Aorta (tissue), 5 donors: ENCODE data around the gene CHD6. TPM values are rescaled to one million over a fixed set of nuclear protein-coding genes. Genes with fewer than 3 reads are reported as not detected.

ENCODE experiments used
- ATAC-seq: fragments of 200-7000 bp; cut with Tn5 transposase; one replicate; pipeline ENCODE4 v1.9.1; 2022; ENCODE audit warnings: moderate library complexity; ENCODE audit not compliant: low FRiP score
- DNase-seq, 2 donors: peaks; one replicate each; pipeline ENCODE4 v3.0.0-alpha.2; 2020
- H3K27ac ChIP-seq, 2 donors: one replicate each; pipeline ENCODE4 v1.5.1; 2013; ENCODE audit warnings: low read length in 2 of 2, mild to moderate bottlenecking in 2 of 2, moderate library complexity in 2 of 2, control low read depth in 1 of 2, inconsistent platforms in 1 of 2, low read depth in 1 of 2
- H3K27me3 ChIP-seq, 2 donors: one replicate each; pipeline ENCODE4 v1.6.1; 2013; ENCODE audit warnings: control low read depth in 1 of 2, low read length in 1 of 2, mild to moderate bottlenecking in 1 of 2, moderate library complexity in 1 of 2; ENCODE audit not compliant: insufficient read depth in 2 of 2, control insufficient read depth in 1 of 2
- H3K36me3 ChIP-seq, 2 donors: one replicate each; pipeline ENCODE4 v1.6.1; 2013; ENCODE audit warnings: control low read depth in 1 of 2, low read length in 1 of 2, mild to moderate bottlenecking in 1 of 2; ENCODE audit not compliant: insufficient read depth in 2 of 2, control insufficient read depth in 1 of 2
- H3K4me1 ChIP-seq, 2 donors: one replicate each; pipeline ENCODE4 v1.6.1; 2013; ENCODE audit warnings: low read length in 2 of 2, control low read depth in 1 of 2, mild to moderate bottlenecking in 1 of 2, moderate library complexity in 1 of 2; ENCODE audit not compliant: insufficient read depth in 2 of 2, control insufficient read depth in 1 of 2
- H3K4me3 ChIP-seq, 2 donors: one replicate each; pipeline ENCODE4 v1.5.1; 2013; ENCODE audit warnings: low read length in 2 of 2, control low read depth in 1 of 2, mild to moderate bottlenecking in 1 of 2
- H3K9me3 ChIP-seq: one replicate; pipeline ENCODE4 v1.6.1; 2013; ENCODE audit warnings: mild to moderate bottlenecking, low read length; ENCODE audit not compliant: control insufficient read depth
- WGBS, 2 donors: extraction: QIAGEN DNeasy Blood & Tissue Kit; methylation state at CpG; one replicate each; pipeline ENCODE4 v1.1.7; 2013; 5-methylcytosine and 5-hydroxymethylcytosine counted together
- intact Hi-C, 2 donors: fragments of 100-400 bp; cut with DNase I; formaldehyde crosslinking; loops; one replicate each; pipeline versions ENCODE4 v1.14.2 to v1.15.0; 2022
- polyA plus RNA-seq, 2 donors: library from polyadenylated mRNA; stranded (reverse); fragments of 200-250 nt; gene quantifications; one replicate each; pipeline ENCODE4 v1.2.3, GENCODE V29; 2013
- total RNA-seq, 2 donors: library from RNA; stranded (reverse); fragmentation: NEBNext Ultra II Directional; extraction: Animal tissue kit (Norgen Biotek cat#: 25700); gene quantifications; one replicate each; pipeline ENCODE4 v1.2.1, GENCODE V29; 2021
- donor health status: healthy with polysubstance abuse.
- donor health status: Bipolar disorder and iron deficiency.
- donor health status: DM: no; HTN: no; CAD: no.
- donor health status: DM: no; HTN: no; CAD: no.
- donor health status: DM: yes; HTN: yes; CAD: no.

The CHD6 gene
- total and polyA plus RNA-seq, 4 donors, result 3.3 to 126 (median 69.1) TPM

DNA sequence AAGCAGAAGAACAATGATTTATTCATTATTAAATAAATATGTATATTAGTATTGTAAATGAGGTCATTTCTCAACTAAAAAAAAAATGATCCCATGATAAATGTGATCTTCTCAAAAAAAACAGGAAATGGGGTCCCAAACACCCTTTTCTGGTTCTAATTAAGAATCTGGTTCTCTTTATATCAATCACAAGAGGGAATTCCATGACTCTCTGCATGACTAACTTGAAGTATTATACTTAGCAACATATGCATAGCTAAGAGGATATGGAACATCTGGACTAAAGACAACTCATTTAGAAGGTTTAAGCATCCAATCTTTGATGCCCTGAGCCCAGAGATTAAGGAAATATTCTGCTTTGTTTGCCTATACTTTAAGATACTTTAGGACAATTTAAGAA lies 161.8 kb downstream of the CHD6 start:
- Histone ChIP-seq H3K27me3 (no peaks in the 10 kb centered on the region), H3K27ac (no peak overlapping the region), H3K9me3 (no peaks in the 10 kb centered on the region), H3K4me3 (no peak overlapping the region), H3K36me3 (peaks cover 0 to 25% of the 10 kb centered on the region in 2 donors), H3K4me1 (no peaks in the 10 kb centered on the region)
- DNase-seq, result no peak
- no peak for ATAC-seq
- intact Hi-C loops, result no loop called here

DNA sequence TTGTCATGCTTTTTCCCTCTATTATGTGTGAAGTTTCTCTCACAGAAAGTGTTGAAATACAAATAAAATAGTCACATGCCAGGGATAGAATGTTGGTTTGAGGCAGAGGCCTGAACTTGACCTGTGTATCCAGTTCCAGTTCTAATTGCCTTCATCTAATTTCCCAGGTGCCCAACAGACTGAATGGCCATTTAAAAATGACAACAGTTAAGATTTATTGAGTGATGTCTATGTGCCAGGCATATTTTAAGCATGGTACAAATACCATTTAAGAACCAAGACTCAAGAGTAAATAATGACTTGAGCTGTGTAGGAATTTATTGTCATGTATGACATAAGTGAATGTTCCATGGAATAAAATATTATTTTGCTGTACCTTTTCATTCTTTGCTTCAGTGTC lies 163.9 kb downstream of the CHD6 start:
- peaks cover 0 to 25% of the 10 kb centered on the region in 2 donors for H3K36me3 ChIP-seq
- intact Hi-C loops, result no loop called here
- H3K4me1 ChIP-seq, result no peaks in the 10 kb centered on the region
- no peak overlapping the region for H3K4me3 ChIP-seq
- DNase-seq (no peak), ATAC-seq (no peak)
- no peak overlapping the region for H3K27ac ChIP-seq
- H3K27me3 ChIP-seq, result no peaks in the 10 kb centered on the region
- H3K9me3 ChIP-seq, result no peaks in the 10 kb centered on the region

DNA sequence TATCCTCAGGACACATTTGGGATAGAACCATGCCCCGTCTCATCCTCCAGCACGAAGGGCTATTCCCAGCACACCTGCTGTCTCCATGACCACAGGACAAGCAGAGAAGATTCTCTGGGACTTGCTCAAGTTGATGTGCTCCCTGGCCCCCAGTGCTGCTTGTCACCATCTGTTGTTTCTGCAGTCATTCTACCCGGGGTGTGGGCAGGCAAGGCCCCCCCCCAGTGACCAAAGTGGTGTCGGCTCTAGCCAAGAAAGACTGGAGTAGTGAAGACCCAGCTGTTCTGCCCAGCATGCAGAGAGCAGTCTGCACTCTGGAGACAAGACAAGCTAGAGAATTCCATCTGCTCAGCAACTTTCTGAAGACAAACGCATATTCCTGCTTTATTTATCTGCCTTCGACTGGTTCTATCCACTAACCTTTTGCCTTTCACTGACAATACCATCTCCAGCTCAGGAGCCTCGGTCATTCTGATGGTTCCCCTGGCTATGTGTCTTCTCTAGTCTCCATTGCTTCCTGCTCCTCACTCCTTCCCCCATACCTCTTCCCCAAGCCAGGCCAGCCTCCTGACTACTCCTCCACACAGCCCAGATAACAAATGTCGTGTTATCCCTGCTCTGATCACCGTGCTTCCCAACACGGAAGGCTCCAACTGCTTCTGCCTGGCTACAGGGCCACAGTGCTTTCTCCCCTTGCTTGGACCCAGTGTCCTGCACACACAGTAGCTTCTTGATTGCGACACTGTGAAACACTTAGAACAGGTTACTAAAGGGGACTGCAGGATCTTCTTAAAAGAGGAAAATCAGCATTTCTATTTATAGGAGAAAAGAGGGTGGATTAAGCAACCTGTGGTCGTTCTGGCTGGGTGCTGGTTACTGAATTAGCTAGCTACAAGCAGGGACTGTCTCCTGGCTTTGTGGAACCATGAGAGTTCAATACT lies 164.9 kb downstream of the CHD6 start:
- ATAC-seq (no peak), DNase-seq (no peak)
- Histone ChIP-seq H3K36me3 (peaks cover 0 to 25% of the 10 kb centered on the region in 2 donors), H3K27me3 (no peaks in the 10 kb centered on the region), H3K27ac (no peak overlapping the region), H3K4me3 (no peak overlapping the region), H3K4me1 (no peaks in the 10 kb centered on the region), H3K9me3 (no peaks in the 10 kb centered on the region)
- intact Hi-C loops, result no loop called here
- WGBS, 2 donors, result 83 to 84% methylated on average over 12 of the region's 12 CpGs

DNA sequence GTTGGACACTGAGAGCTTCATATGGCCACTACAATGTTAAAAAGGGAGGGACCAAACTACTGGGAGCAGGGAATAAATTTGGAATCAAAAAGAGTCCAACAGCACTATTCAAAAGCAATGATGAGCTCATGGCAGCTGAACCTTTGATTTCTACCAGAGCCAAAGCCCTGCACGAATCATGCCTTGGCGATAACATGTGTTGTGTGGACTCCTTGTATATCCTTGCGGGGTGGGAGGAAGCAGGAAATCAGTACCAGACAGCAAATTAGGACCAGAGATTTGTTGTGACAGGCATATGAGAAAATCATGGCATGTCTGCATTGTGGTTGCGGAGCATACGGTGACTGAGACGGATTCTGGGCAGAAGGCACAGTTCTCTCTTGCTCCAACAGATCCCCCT lies 166.0 kb downstream of the CHD6 start:
- no peak overlapping the region for H3K27ac ChIP-seq
- intact Hi-C loops, result no loop called here
- H3K4me1 ChIP-seq, result no peaks in the 10 kb centered on the region
- peaks cover 3 to 24% of the 10 kb centered on the region in 2 donors for H3K36me3 ChIP-seq
- 93 to 95% methylated on average over 6 of the region's 6 CpGs for WGBS, 2 donors
- ATAC-seq (no peak), DNase-seq (no peak)
- no peaks in the 10 kb centered on the region for H3K9me3 ChIP-seq
- H3K27me3 ChIP-seq, result no peaks in the 10 kb centered on the region
- no peak overlapping the region for H3K4me3 ChIP-seq

DNA sequence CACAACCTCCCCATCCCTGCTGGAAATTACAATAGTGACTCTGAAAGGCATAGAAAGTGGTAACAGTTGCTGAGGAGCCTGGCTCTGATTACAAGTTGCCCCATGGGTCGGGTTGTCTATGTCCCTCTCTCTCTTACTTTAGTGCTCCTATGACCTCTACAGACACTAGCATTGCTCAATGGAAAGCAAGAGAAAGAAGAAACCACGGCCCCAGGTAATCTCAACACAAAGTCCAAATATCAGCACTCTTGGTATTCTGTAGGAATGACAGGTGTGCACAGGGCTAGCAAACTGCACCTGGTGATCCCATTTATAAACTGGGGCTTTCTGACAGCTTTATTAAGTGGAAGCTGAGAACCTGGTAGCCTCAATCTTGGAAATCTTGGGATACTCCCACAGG lies 171.2 kb downstream of the CHD6 start:
- Histone ChIP-seq H3K36me3 (peaks cover 15 to 22% of the 10 kb centered on the region in 2 donors), H3K4me3 (no peak overlapping the region), H3K27me3 (no peaks in the 10 kb centered on the region), H3K27ac (no peak overlapping the region), H3K9me3 (no peaks in the 10 kb centered on the region), H3K4me1 (no peaks in the 10 kb centered on the region)
- WGBS, 2 donors, result 91 to 97% methylated on average over 2 of the region's 2 CpGs
- ATAC-seq (no peak), DNase-seq (no peak)
- intact Hi-C loops, result no loop called here

DNA sequence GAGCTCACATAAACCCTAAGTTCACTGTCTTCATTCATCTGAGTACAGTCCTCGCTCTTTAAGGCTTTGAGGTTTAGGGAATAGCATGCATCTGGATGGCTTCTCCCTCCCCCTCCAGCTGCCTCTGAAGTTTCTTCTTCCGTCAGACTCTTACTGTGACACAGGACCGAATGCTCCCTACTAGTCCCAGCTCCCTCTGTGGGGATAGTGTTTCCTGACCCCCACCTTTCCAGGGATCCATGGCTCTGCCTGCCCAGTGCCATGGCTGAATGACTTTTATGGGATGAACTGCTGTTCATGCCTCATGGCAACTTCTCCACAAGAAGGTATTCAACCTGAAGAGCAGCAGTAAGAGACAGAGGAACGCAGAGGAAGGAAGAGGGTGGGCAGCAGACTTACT lies 171.7 kb downstream of the CHD6 start:
- Histone ChIP-seq H3K9me3 (no peaks in the 10 kb centered on the region), H3K36me3 (peaks cover 15 to 17% of the 10 kb centered on the region in 2 donors), H3K27me3 (no peaks in the 10 kb centered on the region), H3K4me3 (no peak overlapping the region), H3K27ac (no peak overlapping the region), H3K4me1 (no peaks in the 10 kb centered on the region)
- DNase-seq (no peak), ATAC-seq (no peak)
- WGBS, 2 donors, result 88 to 94% methylated on average over 4 of the region's 4 CpGs
- intact Hi-C loops, result no loop called here

DNA sequence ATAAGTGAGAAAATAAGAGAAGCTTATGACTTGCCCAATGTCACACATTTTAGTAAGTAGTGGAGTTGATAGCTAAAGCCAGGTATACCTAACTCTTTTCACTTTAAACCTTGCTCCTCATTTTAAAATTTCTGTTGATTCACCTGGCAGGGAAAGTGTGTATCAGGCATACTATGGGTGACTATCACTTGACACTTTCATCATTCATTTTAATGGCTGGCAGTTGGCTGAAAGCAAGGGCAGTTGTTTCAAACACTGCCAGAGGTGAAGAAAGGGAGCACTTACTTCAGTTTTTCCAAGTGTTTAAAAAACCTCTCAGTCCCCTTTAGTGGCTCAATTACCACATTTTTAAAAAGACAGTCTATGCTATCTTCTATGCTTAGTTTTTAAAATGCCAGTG lies 173.4 kb downstream of the CHD6 start:
- H3K27ac ChIP-seq, result no peak overlapping the region
- no peak for ATAC-seq
- no peak overlapping the region for H3K4me3 ChIP-seq
- peaks cover 19 to 23% of the 10 kb centered on the region in 2 donors for H3K36me3 ChIP-seq
- no peaks in the 10 kb centered on the region for H3K9me3 ChIP-seq
- intact Hi-C loops, result no loop called here
- no peak for DNase-seq
- H3K27me3 ChIP-seq, result no peaks in the 10 kb centered on the region
- no peaks in the 10 kb centered on the region for H3K4me1 ChIP-seq

DNA sequence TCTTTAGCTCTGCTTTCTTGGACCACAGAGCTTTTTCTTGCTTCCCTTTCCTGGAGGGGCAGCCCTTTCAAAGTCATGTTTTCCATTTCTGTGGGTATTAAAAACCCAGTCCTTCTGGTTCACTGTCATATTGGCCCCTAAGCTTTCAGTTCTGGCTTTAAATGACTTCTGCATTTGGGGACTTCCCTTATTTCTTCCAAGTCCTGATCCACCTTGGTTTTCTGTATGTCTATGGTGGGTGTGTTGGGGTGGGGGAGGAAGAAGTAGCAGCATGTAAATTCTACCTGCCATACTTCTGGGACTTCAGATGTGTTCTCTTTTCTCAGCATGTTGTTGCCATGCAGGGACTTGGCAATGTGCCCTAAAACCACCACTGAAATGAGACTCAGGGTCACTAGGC lies 174.5 kb downstream of the CHD6 start:
- no peak for DNase-seq
- Histone ChIP-seq H3K4me3 (no peak overlapping the region), H3K36me3 (peaks cover 19 to 27% of the 10 kb centered on the region in 2 donors), H3K9me3 (no peaks in the 10 kb centered on the region), H3K4me1 (no peaks in the 10 kb centered on the region), H3K27me3 (no peaks in the 10 kb centered on the region), H3K27ac (no peak overlapping the region)
- intact Hi-C loops, result no loop called here
- no peak for ATAC-seq

DNA sequence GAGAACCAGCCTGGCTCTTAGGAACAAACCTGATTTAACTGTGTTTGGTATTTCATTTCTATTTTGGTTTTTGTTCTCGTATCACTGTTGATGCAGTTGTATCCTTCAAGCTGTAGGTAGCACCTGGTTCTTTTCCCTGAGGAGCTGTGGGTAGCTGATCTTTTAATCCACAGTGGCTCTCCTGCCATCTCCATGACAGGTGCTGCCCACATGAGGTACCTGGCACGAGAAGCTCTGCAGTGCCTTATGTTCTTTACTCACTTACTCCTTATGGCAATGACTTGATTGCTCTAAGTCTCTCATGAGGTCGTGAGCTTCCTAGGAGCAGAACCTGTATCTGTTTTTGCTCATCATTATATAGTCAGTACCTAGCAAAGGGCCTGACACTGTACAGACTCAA lies 177.3 kb downstream of the CHD6 start:
- H3K4me3 ChIP-seq, result no peak overlapping the region
- ATAC-seq (no peak), DNase-seq (no peak)
- no peak overlapping the region for H3K27ac ChIP-seq
- H3K27me3 ChIP-seq, result no peaks in the 10 kb centered on the region
- H3K9me3 ChIP-seq, result no peaks in the 10 kb centered on the region
- intact Hi-C loops, result no loop called here
- no peaks in the 10 kb centered on the region for H3K4me1 ChIP-seq
- H3K36me3 ChIP-seq, result peaks cover 15 to 18% of the 10 kb centered on the region in 2 donors
- WGBS, 2 donors, result 76 to 85% methylated on average over 3 of the region's 3 CpGs
